GM21515 (cell line): ENCODE measurements around the gene ICAM3.
"Not testable (repeated sequence)": the region's sequence is repeated elsewhere in the genome, so short reads cannot be mapped to it uniquely, and the experiment has no call there.

Source experiments
- ATAC-seq: cut with Tn5 transposase; IDR thresholded peaks from one replicate; pipeline ENCODE4 v1.9.1; 2021; ENCODE audit not compliant: unreplicated experiment

Gene ICAM3, protein sequence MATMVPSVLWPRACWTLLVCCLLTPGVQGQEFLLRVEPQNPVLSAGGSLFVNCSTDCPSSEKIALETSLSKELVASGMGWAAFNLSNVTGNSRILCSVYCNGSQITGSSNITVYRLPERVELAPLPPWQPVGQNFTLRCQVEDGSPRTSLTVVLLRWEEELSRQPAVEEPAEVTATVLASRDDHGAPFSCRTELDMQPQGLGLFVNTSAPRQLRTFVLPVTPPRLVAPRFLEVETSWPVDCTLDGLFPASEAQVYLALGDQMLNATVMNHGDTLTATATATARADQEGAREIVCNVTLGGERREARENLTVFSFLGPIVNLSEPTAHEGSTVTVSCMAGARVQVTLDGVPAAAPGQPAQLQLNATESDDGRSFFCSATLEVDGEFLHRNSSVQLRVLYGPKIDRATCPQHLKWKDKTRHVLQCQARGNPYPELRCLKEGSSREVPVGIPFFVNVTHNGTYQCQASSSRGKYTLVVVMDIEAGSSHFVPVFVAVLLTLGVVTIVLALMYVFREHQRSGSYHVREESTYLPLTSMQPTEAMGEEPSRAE

DNA sequence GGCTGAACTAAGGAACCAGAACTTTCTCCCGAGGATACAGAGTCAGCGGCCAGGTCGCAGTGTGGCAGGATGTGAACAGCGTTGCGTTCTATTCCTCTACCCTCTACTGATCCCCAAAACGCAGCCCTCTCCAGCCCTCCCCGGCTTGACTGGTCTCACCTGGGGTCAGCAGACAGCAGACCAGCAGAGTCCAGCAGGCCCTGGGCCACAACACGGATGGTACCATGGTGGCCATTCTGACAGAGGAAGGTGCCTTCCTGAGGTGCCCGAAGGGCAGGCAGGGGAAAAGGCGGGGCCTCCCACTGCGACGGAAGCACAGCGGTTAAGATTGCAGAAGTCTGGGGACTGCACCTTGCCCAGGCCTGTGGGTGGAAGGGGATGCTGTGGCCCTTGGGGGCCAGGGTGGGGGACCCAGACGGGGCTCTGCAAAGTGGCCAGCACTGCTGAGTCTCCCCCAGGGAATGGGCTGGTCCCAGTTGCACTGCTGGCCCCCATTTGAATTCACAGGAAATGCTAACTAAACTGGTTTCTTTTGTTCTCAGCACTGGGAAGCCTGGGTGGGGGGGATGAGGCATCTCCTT is at the start of gene ICAM3:
Gene ICAM3 (minus strand): TSS at position 245 of the 581 bp plus-strand sequence. CDS start 10 bp downstream, at position 235.
- ATAC-seq = peak; percentile 46

DNA sequence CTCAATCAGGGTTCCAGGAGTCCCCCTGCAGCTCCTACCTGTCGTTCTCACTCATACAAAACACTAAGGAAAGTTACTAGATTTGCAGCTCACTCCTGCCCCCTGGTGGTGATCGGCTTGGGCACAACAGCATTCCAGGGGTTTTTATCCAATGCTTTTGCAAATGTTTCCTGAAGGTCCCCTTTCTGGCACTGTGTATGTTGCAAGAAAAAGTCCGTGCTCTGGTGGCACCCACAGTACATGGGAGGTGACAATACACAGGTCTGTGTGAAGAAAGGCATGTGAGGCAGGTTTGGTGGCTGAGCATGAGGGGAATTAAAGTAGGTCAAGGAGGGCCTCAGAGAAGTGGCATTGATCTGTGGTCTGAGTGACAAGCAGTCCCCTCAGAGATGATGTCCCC is 49.5 kb upstream of the ICAM3 start:
- no peak for ATAC-seq

DNA sequence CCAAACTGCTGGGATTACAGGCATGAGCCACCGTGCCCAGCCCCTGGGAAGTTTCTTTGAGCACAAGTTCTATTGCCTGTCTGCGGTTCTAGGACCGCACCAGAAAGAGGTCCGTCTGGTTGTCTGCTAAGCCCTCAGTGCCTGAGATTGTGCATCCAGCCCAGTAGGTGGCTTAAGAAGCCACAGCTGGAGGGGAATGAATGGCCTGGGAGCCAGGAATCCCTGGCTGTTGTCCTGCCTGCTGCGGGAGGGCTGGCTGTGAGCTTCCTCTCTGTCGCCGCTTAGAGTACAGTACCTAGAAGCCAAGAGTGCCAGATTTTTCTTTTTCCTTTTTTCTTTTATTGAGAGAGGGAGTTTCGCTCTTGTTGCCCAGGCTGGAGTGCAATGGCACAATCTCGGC is 45.2 kb upstream of the ICAM3 start:
- ATAC-seq = no peak

DNA sequence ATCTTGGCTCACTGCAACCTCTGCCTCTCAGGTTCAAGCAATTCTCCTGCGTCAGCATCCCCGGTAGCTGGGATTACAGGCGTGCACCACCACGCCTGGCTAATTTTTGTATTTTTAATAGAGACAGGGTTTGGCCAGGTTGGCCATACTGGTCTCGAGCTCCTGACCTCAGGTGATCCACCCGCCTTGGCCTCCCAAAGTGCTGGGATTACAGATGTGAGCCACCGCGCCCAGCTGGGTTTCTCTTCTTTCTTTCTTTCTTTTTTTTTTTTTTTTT is 43.7 kb upstream of the ICAM3 start:
- ATAC-seq = not testable (repeated sequence)

DNA sequence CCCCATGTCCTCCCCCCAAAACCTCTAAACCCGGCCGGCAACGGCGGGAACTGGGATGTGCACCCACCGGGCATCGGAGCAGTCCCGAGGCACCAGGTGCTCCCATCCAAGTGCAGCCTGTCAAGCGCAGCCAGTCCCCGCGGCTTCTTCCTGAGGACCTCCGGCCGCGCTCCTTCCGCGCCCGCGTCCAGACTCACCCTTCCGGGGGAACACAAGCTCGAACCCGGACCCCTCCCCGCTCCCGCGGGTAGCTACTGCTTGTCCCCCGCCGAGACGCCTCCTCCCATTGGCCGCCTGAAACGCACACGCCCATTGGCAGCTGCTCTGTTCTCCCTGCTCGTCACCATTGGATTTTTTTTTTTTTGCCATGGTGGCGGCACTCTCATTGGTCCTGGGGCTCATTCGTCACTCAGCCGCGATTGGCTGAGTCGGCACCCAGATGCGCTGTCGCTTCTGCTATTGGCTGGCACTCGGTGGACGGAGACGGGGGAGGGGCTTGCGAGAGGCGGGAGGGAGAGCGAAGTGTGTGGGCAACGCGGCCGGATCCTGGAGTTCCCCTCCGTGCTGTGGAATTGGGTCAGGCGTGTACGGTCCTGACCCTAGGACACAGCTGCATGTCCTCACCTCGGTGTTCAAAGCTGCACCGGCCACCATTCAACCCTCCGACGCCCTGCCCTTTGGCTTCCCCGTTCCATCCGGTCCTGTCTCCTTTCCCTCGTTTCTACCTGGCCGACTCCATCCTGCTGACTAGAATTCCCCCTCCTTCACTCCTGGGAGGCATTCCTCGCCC is 41.1 kb upstream of the ICAM3 start, which contains the start of gene TYK2:
Gene TYK2 (minus strand): TSS at position 260 of the 790 bp plus-strand sequence. CDS start 2,166 bp downstream, outside the sequence.
- ATAC-seq = peak; percentile 85

DNA sequence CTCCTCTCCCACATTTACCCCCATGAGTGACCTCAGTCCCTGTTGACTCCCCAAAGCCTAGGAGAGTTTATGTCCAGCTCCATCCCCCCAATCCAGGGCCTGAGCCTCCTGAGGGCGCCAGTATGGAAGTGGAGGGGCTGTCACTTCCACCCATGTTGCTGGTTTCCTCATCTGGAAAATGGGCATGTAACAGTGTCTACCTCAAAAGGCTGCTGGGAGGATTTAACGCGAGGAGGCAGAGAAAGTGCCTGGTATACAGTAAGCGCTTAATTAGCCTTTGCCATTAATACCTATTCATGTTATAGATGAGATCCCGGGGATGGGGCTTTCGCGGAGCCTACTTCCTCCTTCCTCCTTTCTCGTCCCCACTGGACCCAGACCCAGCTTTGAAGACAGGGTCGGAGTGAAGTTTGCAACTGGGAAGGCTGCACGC is 40.5 kb upstream of the ICAM3 start:
- ATAC-seq = peak; percentile 7

DNA sequence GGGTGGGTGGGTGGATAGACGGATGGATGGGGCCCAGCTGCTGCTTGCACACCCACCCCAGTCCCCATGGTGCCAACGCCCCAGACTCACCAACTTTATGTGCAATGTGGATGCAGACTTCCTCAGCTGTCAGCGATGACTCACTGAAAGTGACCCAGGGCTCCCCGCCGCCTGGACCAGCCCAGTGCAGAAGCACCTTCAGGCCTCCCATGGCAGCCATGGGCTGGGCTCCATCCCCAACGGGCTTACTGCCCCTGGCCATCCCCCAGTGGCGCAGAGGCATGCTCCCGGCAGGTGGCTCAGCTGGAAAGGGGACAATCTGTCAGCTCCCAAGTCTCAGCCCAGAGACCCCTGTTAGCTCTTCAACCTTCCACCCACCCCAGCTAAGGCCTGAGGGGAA is 38.7 kb upstream of the ICAM3 start:
- no peak for ATAC-seq

DNA sequence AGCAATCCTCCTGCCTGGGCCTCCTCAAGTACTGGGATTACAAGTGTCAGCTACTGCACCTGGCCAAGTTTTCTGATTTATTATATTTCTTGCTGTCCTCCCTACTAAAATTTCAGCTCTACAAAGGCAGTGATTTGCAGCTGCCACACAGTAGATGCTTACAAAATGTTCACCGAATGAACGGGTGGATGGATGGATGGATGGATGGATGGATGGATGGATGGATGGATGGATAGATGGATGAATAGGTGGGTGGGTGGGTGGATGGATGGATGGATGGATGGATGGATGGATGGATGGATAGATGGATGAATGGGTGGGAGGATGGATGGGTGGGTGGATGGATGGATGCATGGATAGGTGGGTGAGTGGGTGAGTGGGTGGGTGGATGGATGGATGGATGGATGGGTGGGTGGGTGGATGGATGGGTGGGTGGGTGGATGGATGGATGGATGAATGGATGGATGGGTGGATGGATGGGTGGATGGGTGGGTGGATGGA is 37.8 kb upstream of the ICAM3 start:
- not testable (repeated sequence) for ATAC-seq

DNA sequence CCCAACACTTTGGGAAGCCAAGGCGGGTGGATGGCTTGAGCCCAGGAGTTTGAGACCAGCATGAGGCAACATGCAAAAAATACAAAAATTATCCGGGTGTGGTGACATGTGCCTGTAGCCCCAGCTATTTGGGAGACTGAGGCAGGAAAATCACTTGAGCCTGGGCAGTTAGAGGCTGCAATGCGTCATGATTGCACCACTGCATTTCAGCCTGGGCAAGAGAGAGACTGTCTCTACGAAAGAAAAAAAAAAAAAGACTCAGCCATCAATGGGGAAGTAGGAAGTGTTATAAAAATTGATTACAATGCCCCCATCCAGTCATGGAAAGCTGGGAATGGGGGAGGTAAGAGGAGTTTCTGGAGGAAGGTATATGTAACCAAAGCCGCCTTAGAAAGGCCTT is 35.5 kb upstream of the ICAM3 start:
- ATAC-seq = no peak

DNA sequence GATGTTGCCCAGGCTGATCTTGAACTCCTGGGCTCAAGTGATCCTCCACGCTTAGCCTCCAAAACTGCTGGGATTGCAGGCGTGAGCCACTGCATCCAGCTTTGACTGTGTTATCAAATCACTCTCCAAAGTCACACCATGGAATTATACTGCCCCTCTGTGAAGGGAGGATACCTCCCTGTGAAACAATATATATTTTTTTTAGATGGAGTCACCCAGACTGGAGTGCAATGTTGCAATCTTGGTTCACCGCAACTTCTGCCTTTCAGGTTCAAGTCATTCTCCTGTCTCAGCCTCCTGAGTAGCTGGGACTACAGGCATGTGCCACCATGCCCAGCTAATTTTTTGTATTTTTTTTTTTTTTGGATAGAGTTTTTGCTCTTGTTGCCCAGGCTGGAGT is 33.3 kb upstream of the ICAM3 start:
- no peak for ATAC-seq

DNA sequence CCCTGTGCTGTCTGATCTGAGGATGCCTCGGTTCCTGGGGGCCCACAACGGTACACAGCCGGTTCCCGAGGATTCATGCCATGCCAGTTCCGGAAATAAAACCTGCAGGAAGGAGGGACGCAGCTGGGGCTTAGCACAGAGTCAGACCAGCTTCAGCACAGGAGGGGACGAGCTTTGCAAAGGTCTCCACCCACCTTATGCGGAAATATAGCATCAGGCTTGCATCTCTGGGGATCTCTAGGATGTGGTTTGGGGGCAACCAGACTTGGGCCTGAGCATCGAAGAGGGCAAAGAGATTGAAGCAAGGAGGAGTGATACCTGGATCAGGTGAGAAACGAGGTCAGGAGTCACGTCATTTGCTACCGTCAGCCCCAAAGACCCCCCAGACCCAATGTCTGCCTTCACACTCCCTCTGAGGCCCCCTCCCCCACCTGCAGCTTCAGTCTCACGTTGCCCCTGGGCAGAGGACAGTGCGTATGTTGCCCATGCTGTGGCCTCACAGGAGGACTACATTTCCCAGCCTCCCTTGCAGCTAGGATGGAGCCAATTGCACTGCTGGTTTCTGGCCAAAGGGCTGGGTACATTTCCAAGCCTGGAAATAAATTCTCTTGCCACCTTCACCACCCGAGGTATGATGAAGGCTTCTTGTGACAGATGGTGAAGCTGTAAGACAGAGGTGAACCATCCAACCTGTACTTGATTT is 28.8 kb upstream of the ICAM3 start:
- ATAC-seq = no peak

DNA sequence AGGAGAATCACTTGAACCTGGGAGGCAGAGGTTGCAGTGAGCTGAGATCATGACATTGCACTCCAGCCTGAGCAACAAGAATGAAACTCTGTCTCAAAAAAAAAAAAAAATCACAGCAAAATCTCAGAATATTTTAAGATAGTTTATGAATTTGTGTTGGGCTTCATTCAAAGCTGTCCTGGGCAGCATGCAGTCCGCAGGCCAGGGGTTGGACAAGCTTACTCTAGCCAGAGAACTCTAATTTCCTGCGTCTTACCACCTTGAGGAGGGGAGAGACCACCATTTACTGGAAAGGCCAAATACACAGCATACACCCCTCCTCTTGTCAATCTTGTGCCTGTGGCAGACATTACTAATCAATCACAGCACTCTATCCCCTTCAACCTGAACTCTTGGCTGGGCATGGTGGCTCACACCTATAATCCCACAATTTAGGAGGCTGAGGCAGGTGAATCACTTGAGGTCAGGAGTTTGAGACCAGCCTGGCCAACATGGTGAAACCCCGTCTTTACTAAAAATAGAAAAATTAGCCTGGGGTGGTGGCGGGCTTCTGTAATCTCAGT is 27.6 kb upstream of the ICAM3 start:
- not testable (repeated sequence) for ATAC-seq

DNA sequence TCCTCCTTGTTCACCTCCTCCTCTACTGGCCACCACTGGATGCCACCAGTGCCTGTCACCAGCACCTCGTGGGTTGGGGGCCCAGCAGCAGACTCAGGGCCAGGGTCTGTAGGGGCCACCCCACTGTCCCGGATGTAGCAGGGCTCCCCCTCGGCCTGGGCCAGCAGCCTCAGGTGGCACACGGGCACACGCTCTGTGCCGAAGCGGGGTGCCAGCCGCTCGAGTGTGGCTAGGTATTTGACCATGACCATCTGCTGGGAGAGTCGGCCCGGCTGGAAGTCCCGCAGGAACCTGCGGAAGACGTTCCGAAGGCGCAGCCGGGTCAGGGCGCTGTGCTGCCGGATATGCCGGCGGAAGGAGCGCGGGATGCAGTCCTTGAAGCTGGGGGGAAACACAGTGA is 26.1 kb upstream of the ICAM3 start:
- ATAC-seq = no peak

DNA sequence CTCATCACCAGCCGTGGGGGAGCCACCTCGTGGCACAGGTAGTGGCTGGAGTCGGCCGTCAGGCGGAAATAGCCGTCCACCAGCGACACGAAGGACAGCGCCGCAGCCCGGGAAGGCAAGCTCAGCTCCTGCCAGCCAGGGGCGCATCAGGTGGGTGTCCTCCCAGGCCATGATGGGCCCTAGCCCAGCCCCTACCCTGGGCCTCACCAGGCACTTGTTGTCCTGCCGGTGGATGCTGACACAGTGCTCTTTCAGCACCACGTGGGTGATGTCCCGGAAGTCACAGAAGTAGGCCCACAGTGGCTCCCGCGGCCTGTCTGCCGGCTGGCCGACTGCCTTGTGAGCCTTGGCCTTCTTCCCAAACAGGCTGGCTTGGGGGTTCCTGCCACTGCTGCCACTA is 25.2 kb upstream of the ICAM3 start:
- no peak for ATAC-seq

DNA sequence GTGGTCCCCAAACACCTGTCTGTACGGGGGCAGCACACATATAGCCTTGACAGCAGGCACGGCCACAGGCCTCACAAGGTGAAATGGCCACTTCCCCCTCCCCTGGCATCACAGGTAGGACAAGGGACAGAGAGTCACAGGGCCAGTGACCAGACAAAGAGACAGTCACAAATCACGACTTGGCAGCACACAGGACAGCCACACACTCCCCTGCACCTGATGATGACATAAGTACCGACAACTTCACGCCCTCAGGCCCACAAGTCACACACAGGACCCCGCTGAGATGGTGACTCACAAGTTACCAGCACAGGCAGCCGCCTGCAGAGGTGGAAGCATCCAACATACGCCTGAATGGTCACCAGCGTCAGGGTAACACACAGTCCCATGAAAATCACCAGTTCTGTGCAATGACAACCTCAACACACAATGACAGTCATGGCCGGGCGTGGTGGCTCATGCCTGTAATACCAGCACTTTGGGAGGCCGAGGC is 24.4 kb upstream of the ICAM3 start:
- no peak for ATAC-seq

DNA sequence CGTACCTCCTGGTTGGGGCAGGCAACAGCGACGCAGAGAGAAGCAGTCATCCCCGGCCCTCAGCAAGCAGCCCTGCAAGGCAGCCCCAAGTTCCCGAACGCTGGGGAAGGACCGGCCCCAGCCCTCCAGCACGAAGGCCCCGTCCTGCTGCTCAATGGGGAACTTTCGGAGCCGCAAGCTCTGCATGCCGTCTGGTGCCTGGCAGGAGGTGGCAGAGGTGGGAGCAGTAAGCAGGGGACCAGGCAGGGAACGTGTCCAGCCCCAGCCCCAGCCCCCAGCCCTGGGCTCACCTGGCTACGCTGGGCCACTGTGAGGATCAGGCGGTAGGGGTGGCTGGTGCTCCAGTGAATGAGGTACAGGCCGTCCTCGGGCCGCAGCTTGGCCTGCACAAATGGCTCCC is 22.8 kb upstream of the ICAM3 start:
- ATAC-seq = no peak

DNA sequence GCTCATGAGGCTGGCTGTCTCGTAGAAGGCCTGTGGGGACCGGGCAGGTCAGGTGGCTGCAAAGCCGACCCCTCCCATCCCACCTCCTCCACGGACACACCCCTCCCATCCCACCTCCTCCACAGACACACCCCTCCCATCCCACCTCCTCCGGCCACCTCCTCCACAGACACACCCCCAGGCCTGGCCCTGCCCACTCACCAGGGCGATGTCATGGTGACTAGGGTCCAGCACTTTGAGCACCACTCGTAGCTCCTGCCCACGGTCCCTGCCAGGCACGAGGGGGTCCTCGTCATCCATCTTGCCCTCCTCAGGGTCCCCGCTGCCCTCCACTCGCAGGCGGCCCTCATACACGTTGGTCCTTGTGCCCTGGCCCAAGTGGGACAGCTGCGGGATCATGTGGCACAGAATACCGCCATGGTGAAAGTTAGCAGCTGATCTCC is 22.2 kb upstream of the ICAM3 start:
- no peak for ATAC-seq

DNA sequence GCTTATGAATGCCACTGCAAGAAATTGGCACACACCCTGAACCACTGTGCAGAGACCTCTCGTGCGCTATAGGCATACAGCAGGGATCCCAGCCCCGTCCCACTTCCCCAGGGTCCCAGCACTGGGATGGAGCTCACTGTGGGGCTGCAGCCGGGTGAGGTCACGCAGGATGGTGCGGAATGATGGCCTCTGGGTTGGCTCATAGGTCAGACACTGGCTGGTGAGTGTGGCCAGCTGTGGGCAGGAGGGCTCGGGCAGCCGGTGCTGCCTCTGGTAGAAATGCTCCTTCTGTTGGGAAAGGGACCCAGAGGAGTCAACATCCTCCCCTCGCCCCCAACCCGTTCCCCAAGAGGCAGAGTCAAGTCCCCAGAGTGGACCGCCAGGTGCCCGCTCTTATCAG is 17.0 kb upstream of the ICAM3 start:
- ATAC-seq = no peak

DNA sequence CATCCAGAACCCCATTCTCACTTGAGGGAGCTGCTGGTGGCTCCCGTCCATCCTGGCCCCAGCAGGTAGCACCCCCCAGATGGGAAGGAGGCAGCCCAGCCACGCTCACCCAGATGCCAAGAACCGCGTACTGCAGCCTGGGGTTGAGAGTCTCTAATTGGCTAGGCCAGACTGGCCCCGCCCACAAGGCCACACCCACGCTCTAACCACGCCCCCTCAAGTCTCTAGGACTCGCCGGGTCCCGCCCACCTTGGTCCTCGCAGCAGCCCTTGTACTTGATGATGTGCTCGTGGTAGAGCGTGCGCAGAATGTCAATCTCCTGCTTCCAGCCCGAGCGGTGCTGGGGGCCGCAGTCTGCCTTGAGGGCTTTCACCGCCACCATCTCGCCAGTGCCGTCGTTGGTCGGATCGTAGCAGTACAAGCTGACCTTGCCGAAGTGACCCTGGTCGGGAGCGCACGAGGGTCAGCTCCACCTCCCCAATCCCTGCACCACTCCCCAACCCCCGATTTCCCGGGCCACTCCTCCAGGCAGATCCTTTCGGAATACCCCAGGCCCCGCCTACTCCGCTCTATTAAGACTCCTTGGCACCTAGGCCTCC is 14.5 kb upstream of the ICAM3 start:
- ATAC-seq = no peak
